ENCODE measurements around the gene ARSK.
A peak's percentile ranks its signal among the peaks of the same experiment; 100 is the strongest.

Gene ARSK

GRCh38 chr5:95565280-95565920 lies 10.5 kb downstream of the ARSK start:
- no peak for DNase-seq

- no peak for DNase-seq
Measured at GRCh38 chr5:95572016-95572415, 17.1 kb downstream of the ARSK start.

- DNase-seq, result no peak
Measured at GRCh38 chr5:95581576-95581975, 26.7 kb downstream of the ARSK start.

GRCh38 chr5:95583992-95584391 lies 29.1 kb downstream of the ARSK start:
- no peak for DNase-seq

GRCh38 chr5:95590880-95591279 lies 36.0 kb downstream of the ARSK start:
- no peak for DNase-seq

GRCh38 chr5:95591490-95591901 lies 36.6 kb downstream of the ARSK start:
- no peak for DNase-seq

- no peak for DNase-seq
Measured at GRCh38 chr5:95595289-95595931, 40.5 kb downstream of the ARSK start.

- no peak for DNase-seq
Measured at GRCh38 chr5:95599252-95599651, 44.4 kb downstream of the ARSK start.

- no peak for DNase-seq
Measured at GRCh38 chr5:95600557-95600956, 45.7 kb downstream of the ARSK start.

GRCh38 chr5:95605786-95606185 lies 50.9 kb downstream of the ARSK start:
- DNase-seq, result no peak

- DNase-seq, result no peak
Measured at GRCh38 chr5:95606419-95606818, 51.5 kb downstream of the ARSK start.

GRCh38 chr5:95609711-95610110 lies 54.8 kb downstream of the ARSK start:
- DNase-seq, result no peak

GRCh38 chr5:95610546-95610945 lies 55.6 kb downstream of the ARSK start:
- no peak for DNase-seq

- no peak for DNase-seq
Measured at GRCh38 chr5:95611396-95611795, 56.5 kb downstream of the ARSK start.

GRCh38 chr5:95613514-95613913 lies 58.6 kb downstream of the ARSK start:
- DNase-seq, result no peak

- no peak for DNase-seq
Measured at GRCh38 chr5:95615164-95615467, 60.2 kb downstream of the ARSK start.

- no peak for DNase-seq
Measured at GRCh38 chr5:95617057-95617456, 62.2 kb downstream of the ARSK start.

- DNase-seq, result no peak
Measured at GRCh38 chr5:95619096-95619495, 64.2 kb downstream of the ARSK start.

GRCh38 chr5:95619514-95620029 lies 64.7 kb downstream of the ARSK start:
- no peak for DNase-seq

GRCh38 chr5:95620030-95620869 lies 65.3 kb downstream of the ARSK start, which contains the start of gene GPR150:
GPR150 (plus strand) TSS chr5:95620087; CDS start chr5:95620276, 189 bp downstream.
- DNase-seq, result peak; percentile 48

- DNase-seq, result peak; percentile 48
Measured at GRCh38 chr5:95620870-95621838, 66.3 kb downstream of the ARSK start.

- DNase-seq, result no peak
Measured at GRCh38 chr5:95621839-95622629, 67.1 kb downstream of the ARSK start.

Data from NCI-H774 (cell line).